ENCODE measurements around the gene DAB2IP.

- TF ChIP-seq POLR2AphosphoS5 (IDR thresholded peaks at IDR 0.05) (no peak), CTCF (IDR thresholded peaks at IDR 0.05; ENCODE audit: poor library complexity, severe bottlenecking) (no peak)
Measured at GRCh38 chr9:121631978-121632418, 19.4 kb upstream of the DAB2IP start.

All from neural cell (in vitro differentiated cells).